ENCODE measurements around the gene NADSYN1.

NADSYN1 gene

DNA sequence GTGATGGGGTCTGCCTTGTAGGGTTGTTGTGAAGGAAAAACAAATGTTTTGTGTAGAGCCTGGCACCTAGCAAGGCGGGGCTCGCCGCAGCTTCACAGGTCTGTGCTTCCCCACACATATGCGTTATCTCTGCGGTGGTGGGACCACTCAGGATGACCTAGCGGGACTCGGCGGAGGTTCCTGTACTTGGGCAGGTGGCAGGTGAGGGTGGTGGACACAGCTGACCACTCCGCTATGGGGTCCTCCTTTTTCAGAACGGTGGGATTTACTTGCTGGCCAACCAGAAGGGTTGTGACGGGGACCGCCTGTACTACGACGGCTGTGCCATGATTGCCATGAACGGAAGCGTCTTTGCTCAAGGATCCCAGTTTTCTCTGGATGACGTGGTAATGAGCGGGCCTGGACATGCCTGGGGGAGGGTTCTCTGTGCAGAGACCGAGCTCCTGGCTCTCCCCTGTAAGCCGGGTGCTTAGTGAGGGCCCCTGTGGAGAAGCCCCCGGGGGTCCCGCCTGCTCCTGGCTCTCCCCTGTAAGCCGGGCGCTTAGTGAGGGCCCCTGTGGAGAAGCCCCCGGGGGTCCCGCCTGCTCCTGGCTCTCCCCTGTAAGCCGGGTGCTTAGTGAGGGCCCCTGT is 21.3 kb downstream of the NADSYN1 start:
- no peak for DNase-seq (ENCODE audit: low spot score)

DNA sequence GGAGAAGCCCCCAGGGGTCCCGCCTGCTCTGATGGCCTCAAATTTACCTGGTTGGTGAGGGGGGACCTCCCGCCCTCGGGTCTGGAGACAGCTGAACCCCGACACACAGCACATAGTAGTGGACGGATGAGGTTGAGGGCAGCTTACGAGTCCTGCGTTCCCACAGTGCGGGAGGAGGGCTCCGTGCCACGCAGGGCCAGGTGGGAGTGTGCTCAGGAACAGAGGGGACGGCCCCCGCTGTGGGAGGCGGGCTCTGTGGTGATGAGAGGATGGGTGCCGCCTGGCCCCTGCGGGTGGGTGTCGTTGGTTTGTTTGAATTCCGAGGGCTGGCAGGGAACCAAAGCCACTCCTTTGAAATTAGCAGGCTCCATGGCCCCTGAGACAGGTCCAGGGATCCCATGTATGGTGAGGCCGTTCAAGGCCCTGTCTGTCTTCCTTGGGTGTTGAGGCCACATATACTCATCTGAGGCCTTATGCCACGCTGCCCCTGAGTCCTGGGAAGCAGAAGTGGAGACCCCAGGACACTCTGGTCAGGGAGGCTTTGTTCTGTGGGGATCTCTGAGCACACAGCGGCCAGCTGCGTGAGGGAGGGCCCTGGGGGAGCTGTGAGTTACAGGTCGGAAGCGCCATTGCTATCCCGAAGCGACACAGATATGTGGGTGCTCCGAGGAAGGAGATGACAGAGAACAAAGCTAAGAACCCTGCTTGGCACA is 21.9 kb downstream of the NADSYN1 start:
- no peak for DNase-seq (ENCODE audit: low spot score)

DNA sequence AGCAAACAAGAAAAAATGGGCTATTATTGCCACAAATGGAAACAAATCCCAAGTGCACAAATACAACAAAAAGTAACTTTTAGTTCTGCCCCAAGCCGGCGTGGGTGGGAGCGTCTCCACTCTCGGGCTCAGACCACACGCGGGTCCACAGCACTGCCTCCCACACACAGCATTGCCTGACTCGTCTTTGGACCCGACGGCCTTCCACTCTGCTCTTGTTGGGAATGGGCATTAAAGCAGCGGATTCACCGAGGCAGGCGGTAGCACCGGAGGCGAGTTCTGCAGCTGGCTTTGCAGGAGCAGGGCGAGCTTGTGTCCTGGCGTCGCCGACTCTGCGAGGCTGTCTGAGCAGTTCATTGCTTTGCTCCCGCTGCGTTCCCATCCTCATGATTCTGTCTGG is 23.0 kb downstream of the NADSYN1 start:
- no peak for DNase-seq (ENCODE audit: low spot score)

DNA sequence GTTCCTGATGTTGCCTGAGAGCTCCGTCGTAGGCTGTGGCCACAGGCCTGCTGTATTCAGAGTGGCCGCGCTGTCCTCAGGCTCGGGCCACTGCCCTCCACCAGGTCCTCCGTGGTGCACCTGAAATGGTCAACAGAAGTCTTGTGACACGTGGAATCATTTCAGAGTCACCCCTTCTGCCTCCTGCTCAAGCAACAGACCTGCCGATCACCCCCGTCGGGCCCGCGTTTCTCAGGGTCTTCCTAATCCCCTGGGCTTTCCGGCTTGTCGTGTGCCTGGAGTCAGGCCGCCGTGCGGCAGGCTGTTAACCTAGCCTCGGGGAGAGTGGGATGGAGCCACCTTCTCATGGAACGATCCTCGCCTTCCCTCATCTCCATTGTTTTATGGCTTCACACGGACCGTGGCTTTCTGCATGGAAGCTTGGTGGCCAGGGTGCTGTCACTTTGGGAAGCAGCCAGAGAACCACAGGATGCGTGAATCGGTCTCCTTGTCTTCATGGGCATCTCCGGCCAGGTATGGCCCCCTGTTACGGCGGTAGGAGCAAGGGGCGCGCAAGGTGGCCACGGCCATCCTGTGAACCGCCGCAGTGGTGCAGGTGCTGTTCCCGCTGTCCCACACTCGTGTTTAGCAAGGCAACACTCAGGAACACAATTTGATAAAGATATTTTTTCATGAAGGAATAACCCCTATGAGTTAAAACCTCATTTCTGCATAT is 24.1 kb downstream of the NADSYN1 start:
- DNase-seq (ENCODE audit: low spot score) = no peak

- no peak for DNase-seq (ENCODE audit: low spot score)
These were observed 24.9 kb downstream of the NADSYN1 start for GRCh38 chr11:71477641-71478527.

DNA sequence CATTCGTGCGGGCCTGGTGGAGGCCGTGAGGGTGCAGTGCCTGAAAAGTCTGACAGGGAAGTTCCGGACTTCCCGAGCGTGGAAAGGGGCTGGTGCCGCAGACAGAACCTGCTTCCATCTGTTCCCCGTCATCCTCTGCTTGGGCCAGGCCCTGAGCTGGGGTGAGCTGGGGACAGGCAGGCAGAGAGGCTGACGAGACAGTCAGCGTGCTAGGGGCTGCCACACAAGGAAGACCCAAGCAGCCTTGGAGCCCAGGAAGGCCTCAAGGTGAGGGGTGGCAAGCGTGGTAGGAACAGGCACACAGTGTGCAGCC is 25.5 kb downstream of the NADSYN1 start:
- no peak for DNase-seq (ENCODE audit: low spot score)

- no peak for DNase-seq (ENCODE audit: low spot score)
These were observed 28.3 kb downstream of the NADSYN1 start for GRCh38 chr11:71481101-71481960.

GRCh38 chr11:71482216-71482615 is 29.2 kb downstream of the NADSYN1 start:
- no peak for DNase-seq (ENCODE audit: low spot score)

DNA sequence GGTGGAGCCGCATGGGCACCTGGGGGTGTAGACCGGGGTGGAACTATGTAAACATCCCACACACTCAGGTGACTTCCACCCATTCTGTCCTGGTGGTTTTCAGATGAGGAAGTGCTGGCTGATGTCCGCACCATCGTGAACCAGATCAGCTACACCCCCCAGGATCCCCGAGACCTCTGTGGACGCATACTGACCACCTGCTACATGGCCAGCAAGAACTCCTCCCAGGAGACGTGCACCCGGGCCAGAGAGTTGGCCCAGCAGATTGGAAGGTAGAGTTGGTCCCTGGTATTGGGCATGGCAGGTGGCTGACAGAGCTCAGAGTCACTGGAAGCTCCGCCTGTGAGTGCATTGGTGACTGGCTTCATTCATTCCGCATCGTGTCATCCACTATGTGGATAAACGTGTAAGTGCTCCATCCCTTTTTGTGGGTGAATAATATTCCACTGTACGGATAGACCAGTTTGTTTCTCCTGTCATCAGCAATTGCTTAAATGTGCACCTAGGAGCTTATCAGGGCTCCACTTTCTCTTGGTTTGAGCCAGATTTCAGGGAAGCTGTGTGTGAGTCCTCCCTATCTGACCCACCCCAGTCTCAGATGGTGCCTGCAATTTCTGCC is 29.9 kb downstream of the NADSYN1 start:
- no peak for DNase-seq (ENCODE audit: low spot score)

- no peak for DNase-seq (ENCODE audit: low spot score)
These were observed 30.7 kb downstream of the NADSYN1 start for GRCh38 chr11:71483692-71484091.

- DNase-seq (ENCODE audit: low spot score) = no peak
These were observed 31.5 kb downstream of the NADSYN1 start for GRCh38 chr11:71484248-71485062.

DNA sequence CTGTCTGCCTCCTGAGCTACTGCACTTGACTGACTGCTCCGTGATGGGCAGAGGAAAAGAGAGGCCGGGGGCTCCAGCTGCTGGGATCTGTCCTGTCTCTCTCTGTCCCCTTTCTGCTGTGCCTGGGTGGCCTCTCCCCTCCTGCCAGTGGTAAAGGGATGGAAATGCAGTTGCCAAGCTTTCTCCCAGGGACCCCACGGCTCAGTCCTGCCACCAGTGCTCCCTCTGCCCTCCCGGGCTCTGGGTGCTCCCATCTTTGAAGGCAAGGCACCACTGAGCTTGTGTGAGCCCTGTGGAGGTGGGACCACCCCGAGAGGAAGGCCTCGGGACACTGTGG is 32.0 kb downstream of the NADSYN1 start:
- DNase-seq (ENCODE audit: low spot score) = no peak

DNA sequence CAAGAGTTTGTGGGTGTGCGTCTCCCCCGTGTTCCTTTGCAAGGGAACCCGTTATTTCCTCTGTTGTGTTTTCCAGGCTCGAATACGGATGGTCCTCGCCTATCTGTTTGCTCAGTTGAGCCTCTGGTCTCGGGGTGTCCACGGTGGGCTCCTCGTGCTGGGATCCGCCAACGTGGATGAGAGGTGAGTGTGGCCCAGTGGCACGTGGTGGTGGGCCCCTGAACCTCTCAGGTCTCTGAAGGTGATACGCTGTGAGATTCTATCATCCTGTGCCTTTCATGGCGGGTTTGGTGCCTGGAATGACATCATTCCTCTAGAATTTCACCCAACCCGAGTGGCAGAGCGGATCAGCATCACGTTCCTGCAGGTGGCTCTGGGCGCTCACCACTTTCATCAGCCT is 32.5 kb downstream of the NADSYN1 start:
- DNase-seq (ENCODE audit: low spot score) = no peak

- DNase-seq (ENCODE audit: low spot score) = no peak
These were observed 33.3 kb downstream of the NADSYN1 start for GRCh38 chr11:71486320-71486719.

GRCh38 chr11:71488681-71489270 is 35.8 kb downstream of the NADSYN1 start:
- no peak for DNase-seq (ENCODE audit: low spot score)

DNA sequence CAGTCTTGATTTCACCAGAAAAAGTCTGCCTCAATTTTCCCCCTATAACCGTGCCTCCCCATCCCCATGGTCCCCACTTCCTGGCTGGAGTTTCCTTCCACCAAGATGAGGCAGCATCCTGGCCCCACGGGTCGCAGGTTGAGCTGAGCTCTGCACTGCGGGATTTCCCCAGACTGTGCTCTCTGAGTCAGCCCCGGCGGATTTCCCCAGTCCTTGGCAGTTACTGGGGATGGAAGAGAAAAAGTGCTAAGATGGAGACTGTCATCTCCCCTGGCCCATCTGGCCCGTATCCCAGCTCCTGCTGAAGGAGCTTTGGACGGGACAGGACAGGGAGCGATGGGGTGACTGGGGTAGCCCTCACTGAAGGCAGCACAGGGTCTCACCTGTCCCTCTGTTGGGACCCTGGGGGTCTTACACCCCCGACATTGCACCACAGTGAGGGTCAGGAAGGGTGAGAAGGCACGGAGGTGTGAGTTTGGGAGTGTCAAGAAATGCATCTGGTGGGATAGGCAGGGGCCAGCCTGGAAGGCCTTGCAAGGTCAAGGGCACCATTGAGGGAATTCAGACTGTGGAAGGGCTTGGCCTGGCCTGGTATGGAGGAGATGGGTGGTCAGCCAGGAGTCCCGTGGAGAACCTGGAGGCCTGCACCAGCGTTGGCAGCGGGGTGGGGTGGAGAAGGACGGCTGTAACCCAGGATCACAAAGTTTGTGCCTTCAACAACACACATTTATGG is 36.5 kb downstream of the NADSYN1 start:
- no peak for DNase-seq (ENCODE audit: low spot score)

GRCh38 chr11:71490044-71490730 is 37.2 kb downstream of the NADSYN1 start:
- DNase-seq (ENCODE audit: low spot score) = no peak

DNA sequence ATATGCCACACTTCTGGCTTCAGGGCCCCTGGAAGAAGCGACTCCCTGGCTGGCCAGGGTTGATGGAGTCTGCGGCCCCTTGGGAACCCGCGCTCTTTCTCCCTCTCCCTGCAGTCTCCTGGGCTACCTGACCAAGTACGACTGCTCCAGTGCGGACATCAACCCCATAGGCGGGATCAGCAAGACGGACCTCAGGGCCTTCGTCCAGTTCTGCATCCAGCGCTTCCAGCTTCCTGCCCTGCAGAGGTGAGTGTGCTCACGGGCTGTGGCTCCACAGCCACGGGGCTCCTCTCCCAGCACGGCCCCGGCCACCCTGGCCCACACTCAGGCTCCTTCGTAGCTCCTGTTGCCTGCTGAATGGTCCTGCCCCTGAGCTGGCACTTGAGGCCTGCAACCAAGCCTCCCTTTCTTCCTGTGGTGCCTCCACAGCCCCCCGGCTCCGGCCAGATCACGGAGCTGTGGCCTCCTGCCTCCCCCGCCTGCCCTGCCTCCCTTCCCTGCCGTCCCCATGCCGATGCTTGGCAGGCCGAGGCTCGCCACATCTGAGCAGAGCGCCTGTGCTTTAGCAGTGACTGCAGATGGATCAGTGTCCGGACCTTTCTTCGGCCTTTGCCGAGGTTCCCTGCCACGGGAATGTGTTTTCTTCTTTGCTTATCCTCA is 37.9 kb downstream of the NADSYN1 start:
- DNase-seq (ENCODE audit: low spot score) = no peak

All from COLO829 (cell line).